Activated CD4-positive, alpha-beta T cell treated with anti-CD3 and anti-CD28 coated beads, Interleukin-10, Interleukin-2, amounts not matched to agents 100 ng/mL and 50 ng/mL, durations not matched to agents 16 hours and 8 hours (primary cell): ENCODE results near the gene DLGAP5.

Experiments used
- DNase-seq: peaks from one replicate; pipeline ENCODE4 v3.0.0-alpha.2; 2020

The DLGAP5 gene

DNA sequence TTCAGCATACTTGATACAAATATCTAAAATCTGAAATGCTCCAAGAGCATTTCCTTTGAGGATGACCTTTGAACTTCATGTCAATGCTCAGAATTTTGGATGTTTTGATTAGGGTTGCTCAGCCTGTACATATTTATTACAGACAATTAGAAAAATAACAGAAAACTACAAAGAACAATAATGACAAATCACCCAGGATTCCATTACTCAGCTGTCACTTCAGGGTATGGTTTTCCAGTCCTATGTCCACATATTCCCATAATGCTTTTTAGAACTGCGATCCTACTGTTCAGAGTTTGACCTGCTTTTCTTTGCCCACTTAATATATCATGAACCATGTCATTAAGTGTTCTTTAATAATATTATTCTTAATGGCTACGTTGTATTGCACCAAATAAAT, 11.4 kb downstream of the DLGAP5 start:
- DNase-seq, result no peak

DNA sequence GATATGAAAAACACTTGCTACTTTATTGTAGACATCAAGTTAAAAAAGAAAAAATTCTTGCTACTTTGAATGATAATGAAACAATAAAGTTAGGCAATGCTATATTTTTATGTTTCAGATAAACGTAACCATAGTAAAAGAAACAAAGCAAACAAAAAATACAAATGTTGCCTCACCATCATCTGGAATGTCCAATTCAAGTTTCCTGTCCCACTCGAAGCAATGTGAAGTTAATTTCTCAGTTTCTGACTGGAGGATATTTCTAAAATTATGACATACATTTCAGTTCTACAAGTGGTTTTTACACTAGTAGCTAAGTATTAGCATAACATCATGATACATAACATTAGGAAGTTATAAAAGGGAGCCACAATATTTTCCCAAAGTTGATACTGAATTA, 20.9 kb downstream of the DLGAP5 start:
- no peak for DNase-seq

DNA sequence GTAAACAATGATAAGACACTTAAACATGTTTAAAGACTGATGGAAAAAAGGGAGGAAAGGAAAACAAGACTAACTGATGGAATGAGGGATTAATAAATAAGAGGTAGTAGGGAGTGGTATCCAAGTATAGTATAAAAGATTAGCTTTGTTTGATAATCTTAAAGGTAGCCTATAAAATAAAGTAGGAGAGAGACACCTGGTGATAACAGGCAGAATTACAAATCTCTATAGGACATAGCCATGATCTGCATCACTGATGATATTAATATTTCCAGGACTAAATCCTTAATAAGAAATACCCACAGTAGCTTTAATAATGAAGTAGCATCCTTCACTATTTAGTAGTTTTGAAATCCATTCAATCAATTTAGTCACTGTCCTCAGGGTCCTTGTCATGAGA, 30.4 kb downstream of the DLGAP5 start:
- DNase-seq, result peak; percentile 18

DNA sequence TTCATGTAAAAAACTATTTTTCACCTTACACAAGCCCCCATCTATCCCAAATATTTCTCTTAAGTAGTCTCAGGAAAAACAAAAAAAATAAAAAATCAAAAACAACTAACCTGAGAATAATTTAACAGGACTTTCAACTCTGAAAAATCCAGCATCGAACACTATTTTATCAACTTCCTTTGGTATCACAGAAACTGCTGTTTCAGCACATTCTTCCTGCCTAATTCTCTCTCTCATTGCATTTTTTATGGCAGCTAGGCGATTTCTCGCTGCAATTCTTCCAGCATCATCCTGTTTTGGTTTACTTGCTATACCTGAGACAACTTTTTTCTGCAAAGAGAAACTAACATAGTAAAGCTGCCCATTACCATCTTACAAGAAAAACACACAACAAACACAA, 33.0 kb downstream of the DLGAP5 start:
- no peak for DNase-seq

DNA sequence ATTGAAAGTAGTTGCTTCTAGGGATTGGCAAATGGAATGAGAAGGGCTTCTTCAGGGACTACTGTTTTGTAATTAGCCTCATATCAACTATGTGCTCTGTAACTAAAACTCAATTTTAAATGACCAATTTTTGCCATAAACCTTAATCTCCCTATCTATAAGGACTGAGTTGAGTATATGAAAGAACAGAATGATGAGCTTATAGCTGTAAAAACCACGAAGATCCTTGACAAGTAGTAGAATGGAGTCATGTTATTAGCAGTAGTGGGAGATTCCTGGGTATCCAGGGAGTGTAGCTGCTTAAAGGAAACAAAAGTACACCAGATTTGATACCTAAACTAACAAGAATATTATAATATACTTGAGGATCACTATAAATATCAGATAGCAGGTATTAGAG, 34.3 kb downstream of the DLGAP5 start:
- peak; percentile 10 for DNase-seq

DNA sequence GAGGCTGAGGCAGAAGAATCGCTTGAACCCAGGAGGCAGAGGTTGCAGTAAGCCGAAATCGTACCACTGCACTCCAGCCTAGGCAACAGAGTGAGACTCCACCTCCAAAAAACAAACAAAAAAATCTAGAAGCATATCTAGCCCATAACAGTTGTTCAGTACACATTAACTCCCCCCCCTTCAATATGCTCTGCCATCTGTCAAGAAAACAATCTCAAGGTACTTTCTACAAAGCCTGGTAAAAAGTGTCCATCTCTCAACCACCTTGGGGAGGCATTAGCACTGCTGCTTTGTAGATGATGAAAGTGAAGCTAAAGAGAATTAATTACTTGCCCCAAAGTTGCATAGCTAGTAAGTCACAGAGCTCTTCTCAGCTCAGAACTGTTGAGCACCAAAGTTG, 37.4 kb downstream of the DLGAP5 start:
- DNase-seq, result no peak

DNA sequence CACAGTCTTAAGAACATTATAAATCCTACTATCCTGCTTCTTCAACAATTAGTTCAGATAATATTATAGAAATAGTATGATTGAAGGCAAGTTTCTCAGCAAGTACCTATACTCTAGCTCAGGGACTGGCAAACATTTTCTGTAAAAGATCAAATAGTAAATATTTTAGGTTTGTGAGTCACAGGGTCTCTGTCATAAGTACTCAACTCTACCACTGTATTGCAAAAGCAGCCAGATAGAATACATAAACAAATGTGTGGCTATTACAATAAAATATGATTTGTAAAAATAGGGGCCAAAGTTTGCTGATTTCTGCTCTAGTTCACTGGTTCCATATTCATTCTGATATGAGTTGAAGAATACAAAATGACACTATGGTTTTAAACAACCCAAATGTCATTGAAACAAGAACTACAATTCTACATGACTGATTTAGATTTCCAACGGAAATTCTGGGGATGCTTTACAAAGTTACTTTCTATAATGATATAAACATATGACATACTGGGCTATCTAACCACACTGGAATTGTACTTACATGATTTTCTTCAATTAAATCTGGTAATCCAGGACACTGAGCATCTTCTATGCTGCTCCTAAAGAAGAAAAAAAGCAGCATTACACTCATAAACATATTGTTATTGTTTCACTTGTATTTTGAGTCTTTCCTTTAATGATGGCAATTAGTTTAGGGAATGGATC, 39.2 kb downstream of the DLGAP5 start:
- DNase-seq, result no peak

DNA sequence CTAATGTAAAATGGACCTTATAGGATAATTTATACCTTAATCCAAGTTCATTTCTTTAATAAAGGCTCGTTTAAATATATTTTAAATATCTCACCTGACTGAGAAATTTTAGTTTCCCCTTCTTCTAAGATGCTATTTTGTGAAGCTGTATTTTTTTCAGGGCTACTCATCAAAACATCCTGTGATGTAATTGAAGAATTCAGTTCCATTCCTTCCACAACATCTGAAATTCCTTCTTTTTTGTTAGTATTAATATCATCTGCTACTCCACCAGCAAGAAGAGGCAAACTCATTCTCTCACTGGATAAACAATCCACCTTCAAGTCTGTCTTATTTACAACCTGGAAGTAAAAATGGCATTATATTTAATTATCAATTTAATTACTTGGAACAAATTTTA, 39.8 kb downstream of the DLGAP5 start:
- no peak for DNase-seq

DNA sequence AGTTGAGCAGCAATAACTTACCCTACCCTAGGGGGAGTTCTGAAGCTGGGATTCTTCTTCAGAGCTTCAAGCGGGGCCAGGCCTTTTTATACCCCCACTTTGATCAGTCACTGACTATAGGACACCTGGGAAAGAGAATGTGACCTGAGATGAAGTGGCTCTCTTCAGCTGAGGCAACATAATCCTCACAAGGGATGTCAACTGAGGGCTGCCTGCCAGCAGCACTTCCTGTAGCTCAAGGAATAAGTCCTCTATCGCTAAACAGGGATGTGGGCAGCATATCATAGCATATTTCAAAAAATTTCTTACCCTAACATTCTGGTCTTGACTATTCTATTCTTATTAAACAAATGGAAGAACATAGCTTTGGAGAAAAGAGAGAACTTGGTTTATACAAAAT, 45.0 kb downstream of the DLGAP5 start:
- no peak for DNase-seq

DNA sequence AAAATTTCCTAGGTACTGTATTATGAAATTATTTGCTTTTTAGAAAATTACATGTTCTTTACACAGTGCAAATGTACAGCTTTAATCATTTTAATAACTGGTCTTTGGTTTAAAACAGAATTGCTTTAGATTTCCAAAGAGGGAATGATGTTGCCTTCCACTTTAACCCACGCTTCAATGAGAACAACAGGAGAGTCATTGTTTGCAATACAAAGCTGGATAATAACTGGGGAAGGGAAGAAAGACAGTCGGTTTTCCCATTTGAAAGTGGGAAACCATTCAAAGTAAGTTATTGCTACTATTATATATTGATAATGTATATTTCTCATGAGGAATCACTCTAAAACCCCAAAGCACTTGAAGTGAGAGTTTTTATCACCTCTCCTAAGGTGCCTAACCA, 48.9 kb downstream of the DLGAP5 start:
- DNase-seq, result no peak

DNA sequence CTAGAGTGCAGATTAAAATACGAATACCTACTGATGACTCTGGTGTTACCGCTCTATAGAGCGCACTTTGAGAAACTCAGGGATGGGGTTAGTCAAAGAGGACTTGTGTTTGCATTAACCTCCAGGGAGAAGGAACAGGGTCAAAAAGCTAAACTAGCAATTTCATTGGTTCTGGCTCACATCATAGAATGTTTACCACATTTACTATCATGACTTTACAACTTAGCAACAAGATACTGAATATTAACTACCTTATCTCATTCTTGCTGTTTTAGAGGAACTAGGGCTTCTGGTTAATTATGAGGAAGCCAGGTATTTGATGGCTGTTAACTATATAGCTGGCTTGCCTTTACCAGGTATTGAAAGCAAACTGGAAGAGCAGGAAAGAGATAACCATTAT, 49.6 kb downstream of the DLGAP5 start:
- no peak for DNase-seq

DNA sequence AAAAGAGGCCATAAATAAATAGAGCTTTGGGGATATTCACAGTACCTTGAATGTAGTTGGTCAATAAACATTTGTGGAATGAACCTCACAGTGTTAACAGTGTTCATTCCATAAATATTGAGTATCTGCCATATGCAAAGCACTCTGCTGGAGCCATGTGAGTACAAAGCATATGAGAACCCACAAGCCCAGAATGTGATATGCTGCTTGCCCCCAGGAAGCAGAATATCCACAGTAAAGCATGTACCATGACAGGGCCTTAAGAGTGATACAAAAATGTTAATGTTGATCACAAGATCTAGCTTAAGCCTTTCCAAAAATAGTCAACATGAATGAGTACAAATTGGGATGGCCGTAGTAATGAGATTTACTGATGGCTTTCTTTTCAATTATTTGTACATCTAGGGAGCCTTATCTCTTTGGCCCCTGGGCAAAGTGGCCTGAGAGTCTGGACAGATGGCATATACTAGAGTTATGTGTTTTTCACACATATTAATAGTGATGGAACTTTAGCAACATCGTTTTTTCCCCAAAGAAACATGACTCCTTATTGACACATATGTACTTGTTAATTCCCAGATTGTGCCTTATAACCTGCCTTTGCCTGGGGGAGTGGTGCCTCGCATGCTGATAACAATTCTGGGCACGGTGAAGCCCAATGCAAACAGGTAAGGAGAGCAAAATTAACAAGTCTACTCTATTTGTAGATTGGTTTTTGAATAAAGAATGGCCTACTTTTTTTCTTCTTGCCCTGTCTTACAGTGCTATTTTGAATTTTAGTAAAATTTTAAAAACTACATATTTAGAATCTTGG, 51.5 kb downstream of the DLGAP5 start:
- DNase-seq, result no peak

DNA sequence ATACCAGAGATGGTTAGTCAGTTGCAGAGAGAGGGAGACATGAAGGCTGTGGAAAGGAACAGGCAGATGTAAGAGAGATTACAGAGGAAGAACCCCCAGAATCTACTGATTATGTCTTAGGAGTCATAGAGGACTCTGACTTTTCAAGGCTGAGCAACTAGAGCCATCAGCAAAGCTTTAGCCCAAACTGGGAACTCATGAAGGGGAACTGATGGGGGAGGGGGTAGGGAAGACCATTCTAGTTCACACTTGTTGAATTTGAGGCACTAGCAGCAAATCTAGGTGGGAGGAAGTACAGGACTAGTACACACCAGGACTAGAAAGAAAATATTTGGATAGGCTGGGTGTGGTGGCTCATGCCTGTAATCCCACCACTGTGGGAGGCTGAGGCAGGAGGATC, 52.2 kb downstream of the DLGAP5 start:
- no peak for DNase-seq

DNA sequence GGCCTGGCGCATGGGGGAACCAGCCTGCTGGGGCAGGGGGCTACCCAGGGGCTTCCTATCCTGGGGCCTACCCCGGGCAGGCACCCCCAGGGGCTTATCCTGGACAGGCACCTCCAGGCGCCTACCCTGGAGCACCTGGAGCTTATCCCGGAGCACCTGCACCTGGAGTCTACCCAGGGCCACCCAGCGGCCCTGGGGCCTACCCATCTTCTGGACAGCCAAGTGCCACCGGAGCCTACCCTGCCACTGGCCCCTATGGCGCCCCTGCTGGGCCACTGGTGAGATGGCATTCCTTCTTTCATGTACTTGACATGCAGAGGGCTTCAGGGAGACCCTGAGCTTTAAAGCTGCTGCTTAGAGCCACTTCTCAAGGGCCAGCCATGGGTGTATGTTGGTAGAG, 53.3 kb downstream of the DLGAP5 start:
- DNase-seq, result peak; percentile 16

DNA sequence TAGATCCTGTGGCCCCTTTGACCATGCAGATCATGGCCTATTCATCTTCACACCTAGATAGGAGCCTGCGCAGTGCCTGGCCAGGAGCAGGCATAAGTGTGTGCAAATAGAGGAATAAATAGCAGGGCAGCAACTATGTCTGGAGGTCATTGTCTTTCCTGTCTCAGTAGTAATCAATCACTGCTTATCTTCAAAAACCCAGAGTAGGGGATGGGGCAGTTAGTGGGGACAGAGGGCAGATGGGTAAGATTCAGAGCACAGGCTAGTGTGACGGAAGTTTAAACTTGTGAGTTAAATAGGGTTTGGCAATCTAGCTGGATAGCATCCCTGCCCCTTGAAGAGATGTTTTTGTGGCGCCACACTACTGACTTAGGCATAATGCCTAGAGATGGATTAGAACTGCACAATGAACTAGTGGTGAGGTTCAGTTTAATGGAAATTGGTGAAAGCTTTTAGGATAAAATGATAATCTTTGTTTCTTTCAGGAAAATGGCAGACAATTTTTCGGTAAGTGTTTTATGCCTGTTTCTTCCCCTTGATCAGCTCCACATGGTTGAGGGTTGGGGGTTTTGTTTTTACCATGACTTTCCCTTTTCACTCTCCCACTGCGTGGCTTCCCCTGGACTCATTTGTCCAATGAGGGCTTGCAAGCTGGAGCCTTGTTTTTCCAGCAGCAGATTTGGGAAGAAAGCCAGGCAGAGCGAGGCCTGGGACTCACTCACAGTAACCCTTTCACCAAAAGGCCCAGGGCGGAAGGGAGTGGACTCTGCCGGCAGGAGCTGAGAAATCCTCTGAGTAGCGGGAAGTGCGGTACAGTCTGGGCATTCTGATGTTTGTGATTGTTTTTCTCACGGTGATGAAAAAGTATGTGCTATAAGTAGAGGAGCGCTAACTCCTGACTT, 54.2 kb downstream of the DLGAP5 start:
- DNase-seq, result no peak

DNA sequence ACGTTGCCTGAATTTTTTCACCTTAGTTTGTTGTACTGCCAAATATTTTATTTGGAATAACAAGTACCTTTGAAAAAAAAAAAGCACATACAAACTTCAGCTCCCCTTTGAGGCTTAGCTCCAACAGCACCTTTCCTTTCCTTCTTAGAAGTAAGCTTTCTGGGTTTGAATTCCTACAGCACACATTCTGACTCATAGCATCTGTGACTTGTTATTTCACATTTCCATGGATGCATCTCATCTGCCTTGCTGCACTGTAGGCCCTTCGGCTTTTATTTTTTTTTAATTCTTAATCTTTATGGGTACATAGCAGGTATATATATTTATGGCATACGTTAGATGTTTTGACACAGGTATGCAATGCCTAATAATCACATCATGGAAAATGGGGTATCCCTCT, 55.1 kb downstream of the DLGAP5 start:
- no peak for DNase-seq

DNA sequence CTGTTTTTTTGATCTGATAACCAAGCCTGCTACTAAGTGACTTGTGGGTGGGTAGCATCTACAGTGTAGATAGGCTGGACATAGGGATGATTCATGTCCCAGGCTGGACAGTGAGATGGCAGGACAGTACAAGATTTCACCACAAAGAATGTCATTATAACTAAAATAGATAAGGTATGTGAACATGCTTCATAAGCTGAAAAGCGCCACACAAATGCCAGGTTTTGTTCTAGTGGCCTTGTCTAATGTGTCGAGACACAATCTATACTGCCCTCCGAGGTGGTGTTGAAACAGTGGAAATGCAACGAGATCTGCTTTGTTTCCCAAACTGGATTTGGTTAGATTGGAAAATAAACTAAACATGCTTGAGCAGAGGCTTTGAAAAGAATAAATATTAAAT, 58.0 kb downstream of the DLGAP5 start:
- no peak for DNase-seq

DNA sequence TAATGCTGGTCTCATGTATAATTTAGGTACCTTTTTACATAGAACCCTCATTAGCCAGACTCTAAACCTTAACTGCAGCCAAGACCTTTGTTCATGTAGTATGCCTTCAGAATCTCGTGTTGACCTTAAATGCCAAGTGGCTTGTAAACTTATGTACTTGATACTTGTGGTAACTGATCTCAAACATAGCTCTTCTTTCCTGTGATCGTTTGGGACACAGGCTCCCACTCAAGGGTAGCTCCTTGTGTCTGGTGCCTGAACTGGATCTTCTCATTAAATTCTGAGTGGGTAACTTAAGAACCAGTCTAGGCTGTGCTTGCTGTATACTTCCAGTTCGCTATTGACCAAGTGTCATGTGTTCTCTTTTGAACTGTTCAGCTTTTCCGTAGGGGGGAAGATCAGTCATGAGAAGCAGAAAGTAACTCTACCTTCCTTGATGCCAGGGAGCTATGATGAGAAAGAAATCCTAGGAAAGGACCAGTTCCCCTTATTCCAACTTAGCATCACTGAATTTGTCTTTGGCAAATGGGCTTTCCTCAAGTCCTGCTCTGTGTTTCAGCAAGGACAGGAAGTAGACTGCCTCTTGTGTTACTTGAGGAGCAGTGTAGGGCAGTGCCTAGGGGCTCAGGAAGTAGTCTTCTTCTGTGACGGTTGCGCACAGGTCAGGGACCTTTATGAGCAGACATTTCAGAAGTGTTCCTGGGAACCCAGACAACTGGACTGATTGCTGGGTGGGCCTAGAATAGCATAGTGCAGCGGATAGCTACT, 59.8 kb downstream of the DLGAP5 start:
- DNase-seq, result peak; percentile 41

DNA sequence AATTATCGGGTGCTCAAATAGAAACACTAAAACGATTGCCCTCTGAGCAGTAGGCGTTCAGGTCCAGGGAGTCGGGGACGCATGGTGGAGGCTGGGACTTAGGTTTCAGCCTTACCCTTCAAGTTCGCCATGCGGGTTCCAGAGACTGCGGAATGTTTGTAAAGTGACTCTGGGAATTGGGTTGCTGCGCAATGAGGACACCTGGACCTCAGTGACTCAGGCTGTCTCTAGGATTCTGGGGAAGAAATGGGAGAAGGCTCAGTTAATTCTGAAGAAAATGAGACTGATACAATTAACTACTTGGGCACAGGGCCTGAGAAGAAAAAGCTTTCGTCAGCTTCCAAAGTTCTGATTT, 61.2 kb downstream of the DLGAP5 start:
- DNase-seq, result no peak

DNA sequence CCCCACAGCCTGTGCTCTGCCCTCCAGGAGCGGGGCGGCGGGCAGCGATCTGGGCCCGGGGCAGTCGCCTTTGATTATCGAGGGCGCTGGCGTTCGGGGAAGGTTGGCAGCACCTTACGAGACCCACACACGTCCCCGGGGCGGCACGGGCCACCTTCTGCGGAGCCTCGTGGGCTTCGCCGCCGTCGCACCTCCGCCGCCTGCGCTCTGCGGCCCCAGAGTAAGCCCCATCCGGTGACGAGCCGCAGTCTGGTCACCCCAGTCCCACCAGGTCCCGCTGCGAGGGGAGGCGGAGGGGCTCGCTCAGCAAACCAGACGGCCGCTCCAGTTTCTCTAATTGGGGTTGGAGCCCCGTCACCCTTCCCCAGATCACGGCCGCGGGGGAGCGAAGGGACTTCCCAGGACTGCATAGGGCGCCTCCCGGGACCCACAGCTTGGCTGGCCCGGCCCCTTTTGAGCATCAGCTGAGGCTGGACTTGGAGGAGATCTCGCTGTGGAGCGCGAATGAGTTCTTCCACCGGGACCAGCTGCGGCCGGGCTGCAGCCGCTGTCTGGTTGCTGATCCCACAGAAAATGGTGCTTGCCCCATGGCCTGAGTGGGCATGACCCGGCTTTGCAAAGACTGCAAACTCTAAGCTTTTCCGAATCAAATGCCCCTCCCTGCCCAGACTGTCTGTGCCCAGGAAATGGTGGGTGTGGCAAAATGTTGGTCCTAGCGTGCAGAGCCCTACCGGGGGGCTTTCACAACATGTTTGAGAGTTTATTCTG, 61.8 kb downstream of the DLGAP5 start:
- peak; percentile 51 for DNase-seq

DNA sequence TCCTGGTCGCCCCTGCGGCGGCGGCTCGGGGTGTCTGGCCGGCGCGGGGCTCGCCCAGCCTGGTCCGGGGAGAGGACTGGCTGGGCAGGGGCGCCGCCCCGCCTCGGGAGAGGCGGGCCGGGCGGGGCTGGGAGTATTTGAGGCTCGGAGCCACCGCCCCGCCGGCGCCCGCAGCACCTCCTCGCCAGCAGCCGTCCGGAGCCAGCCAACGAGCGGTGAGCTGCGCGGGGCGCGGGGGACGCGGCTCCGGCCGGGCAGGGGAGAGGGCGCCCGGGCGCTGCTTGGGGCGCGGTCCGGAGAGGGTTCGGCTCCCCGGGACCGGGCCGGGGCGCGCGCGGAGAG, 62.3 kb downstream of the DLGAP5 start, which contains the start of gene LGALS3:
TSS of gene LGALS3 (plus strand) at position 167 of the 342 bp plus-strand sequence. CDS start 8,122 bp downstream, outside the sequence.
- DNase-seq, result peak; percentile 60
